NCI-H1105 (cell line): Measurements from ENCODE around the gene NUSAP1.
"Not testable (repeated sequence)": the region's sequence is repeated elsewhere in the genome, so short reads cannot be mapped to it uniquely, and the experiment has no call there.

Experiments
- DNase-seq: peaks from one replicate; lab custom pipeline; 2025; lab: John Stamatoyannopoulos, UW

Gene NUSAP1

DNA sequence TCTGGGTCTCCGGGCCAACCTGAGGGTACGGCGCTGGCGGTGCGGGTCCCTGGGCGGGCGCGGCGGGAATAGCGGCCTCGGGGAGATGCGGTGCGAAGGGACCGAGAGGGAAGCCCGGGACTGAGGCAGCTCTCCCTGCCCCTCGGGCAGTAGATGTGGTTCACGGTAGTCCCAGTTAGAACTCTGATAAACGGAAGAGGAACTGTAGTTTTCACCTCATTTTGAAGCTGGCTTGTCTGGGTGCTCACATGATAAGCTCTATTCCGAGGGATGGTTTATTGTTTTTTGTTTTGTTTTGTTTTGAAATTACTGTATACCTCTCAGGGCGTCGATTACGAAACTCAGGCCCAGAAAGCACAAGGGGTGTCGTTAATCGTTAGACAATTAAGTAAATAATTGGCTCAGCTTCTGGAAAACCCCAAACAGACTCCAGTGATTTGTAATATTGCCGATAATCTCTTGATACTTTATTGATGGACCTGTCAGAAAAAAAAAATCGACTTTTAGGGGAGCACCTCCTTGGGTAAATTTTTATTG lies 413 bp downstream of the NUSAP1 start:
- DNase-seq, result no peak

DNA sequence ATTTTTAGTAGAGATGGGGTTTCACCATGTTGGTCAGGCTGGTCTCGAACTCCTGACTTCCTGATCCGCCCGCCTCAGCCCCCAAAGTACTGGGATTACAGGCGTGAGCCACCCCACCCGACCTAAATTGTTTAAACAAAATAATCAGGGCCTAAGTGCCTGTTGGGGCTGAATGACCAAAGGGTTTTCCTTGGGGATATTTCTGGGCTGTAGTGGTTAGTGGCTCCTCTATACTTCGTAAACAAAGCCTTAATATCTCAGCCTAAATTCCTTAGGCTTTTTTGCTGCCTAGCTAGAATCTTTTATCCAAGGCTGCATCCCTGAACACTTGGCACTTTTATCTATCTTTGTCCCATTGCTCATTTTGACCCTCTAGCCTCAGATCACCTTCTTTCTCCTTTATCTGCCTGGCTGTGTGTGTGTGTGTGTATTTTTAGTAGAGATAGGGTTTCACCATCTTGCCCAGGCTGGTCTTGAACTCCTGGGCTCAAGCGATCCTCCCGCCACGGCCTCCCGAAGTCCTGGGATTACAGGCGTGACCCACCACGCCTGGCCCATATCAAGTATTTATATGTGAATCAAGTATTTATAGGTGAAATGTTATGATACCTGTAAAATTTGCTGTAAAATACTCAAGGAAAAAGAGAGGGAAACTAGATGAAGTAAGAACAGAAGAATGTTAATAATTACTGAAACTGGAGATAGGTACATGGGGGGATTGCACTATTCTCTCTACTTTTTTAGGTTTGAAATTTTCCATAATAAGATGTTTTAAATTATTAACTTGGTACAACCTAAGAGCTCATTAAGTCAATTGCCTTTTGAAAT lies 1.8 kb downstream of the NUSAP1 start:
- no peak for DNase-seq

DNA sequence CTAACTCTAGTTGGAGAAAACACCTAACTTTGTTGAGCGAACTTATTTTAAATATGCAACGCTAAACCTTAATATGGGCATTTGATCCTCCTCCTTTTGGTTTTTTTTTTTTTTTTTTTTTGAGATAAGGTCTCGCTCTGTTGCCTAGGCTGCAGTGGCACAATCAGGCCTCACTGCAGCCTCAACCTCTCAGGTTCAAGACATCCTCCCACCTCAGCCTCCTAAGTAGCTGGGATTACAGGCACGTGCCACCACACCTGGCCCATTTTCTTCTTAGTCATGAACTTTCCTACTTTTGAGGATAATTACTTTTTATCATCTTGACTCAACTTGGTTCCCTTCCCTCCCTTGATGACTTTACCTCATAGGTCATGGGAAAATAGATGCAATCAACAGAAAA lies 3.9 kb downstream of the NUSAP1 start:
- DNase-seq, result no peak

DNA sequence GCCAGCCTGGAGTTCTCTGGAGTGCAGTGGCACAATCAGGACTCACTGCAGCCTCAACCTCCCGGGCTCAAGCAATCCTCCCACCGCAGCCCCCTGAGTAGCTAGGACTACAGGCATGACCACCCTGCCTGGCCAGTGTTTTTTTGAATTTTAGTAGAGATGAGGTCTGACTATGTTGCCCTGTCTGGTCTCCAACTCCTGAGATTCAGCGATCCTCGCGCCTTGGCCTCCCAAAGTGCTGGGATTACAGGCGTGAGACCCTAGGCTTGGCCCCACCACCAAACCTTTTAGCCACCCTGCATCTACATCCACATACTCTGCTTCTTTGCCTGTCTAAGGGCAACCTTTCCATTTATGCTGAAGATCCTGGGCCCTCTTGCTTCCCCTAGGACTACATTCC lies 4.4 kb downstream of the NUSAP1 start:
- no peak for DNase-seq

DNA sequence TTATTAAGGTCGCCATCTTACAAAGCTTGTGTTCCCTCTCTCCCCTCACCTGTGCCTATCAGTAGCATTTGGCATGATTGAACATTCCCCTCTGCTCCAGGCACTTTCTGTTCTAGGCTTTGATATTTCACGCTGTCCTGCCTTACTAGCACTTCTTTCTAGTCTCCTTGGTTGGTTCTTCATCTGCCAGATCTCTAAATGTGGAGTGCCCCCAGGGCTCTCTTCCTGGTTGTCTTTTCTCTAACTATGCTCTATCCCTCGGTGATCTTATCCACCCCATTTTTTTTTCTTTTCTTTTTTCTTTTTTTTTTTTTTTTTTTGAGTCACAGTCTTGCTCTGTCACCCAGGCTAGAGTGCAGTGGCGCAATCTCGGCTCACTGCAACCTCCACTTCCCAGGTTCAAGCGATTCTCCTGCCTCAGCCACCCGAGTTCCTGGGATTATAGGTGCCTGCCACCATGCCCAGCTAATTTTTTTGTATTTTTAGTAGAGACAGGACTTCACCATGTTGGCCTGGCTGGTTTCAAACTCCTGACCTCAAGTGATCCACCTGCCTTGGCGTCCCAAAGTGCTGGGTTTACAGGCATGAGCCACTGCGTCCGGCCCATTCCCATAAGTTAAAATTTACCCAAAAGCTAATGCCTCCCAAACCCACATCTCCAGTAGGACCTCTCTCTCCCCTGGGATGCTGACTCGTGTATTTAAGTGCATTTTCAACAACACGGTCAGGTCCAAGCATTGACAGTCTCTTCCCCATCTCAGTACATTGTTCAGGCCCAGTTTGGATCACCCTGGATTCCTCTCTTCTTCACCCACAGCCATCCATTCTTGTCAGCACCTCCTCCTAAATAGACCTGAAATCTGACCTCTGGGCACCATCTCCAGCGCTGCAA lies 5.2 kb downstream of the NUSAP1 start:
- no peak for DNase-seq

DNA sequence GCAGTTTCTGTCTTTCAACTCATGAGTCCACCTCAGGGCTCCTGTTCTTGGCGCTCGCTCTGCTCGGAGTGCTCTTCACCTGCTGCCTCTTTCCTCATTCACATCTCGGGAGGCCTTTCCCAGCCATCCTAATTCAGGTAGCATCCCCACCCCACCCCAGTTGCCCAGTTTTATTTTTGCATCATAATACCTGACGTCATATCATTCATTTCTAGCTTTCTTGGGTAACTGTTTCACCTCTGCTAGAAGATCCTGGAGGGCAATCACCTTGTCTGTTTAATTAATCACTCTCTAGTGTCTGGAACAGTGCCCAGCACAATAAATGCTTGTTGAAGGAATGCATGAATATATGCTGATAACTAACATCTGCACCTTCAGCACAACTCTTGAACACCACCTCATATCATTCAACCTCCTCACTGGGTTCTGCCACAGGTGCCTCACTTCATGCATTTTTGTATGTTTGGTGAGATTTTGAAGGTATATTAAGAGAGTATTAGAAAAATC lies 7.6 kb downstream of the NUSAP1 start:
- DNase-seq, result no peak

DNA sequence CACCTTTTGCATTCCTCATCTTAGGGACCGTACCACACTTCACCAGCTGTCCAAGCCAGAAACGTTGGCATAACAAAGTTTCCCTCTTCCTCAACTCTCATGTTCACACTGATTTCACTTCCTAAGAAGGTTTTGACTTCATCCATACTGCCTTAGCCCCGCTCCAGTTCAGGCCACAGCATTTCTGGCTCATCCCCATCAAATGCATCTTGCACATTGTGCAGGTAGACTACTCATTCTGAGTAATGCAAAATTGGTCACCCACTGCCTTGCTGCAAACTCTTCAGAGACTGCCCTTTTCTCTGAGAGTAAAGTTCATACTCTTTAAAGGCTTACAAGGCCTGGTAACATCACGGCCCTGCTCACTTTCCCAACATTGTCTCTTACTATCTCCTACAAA lies 8.8 kb downstream of the NUSAP1 start:
- DNase-seq, result no peak

DNA sequence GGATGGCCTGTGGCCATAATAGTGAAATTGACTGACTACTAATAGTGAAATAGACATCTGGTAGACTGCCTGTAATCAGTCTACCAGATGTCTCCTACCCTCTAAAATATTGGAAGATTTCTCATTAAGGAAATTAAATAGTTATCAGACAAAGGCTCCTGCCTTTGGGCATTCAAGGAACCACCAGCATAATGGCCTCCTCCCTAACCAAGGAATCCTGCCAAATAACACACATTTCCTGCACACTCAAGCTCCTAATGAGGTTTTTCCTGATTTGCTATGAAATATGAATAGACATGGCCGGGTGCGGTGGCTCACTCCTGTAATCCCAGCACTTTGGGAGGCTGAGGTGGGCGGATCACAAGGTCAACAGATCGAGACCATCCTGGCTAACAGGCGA lies 14.6 kb downstream of the NUSAP1 start:
- DNase-seq, result no peak

DNA sequence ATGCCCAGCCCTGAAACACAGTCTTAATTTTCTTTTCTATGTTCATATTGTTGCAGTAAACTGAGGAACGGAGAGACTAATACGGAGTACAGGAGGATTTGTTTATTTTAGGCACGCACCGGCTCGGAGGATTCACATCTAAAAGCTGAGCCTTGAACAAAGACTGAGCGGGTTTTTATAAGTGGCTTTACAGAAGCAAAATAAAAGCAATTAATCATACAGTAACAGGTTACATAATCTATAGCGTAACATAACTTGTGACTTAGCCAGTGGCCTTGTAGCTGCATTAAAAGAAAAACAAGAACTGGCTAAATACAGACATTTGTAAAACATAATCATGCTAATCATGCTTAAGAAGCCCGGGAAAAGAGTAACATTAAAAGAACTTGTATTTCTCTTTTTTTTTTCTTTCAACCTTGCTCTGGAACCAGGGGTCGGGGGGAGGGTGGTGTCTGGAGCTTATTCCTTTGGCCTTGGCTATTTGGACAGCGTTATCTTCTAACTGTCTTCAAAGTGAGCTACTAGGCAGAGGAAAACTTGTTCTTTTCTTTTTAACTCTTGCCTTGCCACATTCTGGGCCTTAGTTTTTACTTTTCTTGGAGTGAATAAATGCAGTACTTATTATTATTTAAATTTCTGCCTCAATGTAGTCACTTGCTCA lies 17.5 kb downstream of the NUSAP1 start:
- DNase-seq, result no peak

DNA sequence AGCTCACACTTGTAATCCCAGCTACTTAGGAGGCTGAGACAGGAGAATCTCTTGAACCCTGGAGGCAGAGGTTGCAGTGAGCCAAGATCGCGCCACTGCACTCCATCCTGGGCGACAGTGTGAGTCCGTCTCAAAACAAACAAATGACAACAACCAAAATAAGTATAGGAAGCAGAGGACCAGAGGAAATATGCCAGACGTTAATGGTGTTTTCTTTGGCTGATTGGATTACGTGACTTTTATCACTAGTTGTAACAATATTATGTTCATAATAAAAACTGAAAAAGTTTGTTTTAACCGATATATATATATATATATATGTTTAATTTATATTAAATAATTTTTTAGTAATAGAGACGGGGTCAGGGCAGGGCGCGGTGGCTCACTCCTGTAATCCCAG lies 21.7 kb downstream of the NUSAP1 start:
- no peak for DNase-seq

DNA sequence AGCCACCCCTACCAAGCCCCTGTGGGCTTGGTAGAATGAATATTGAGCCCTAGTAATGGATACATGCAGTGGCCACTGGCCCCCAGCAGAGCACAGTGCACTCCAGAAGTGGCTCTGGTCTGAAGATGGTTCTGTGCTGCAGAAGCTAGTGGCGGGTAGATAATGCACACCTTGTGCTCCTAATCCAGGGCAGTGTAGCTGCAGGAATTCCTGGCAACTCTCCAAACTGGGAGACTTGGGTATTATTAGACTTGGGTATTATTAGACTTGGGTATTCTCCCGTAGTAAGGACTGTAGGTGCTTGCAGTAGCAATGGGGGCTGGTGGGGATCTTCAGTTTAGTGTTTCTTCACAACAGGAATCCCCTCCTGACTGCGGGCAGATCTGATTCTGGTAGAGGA lies 34.7 kb downstream of the NUSAP1 start:
- no peak for DNase-seq

DNA sequence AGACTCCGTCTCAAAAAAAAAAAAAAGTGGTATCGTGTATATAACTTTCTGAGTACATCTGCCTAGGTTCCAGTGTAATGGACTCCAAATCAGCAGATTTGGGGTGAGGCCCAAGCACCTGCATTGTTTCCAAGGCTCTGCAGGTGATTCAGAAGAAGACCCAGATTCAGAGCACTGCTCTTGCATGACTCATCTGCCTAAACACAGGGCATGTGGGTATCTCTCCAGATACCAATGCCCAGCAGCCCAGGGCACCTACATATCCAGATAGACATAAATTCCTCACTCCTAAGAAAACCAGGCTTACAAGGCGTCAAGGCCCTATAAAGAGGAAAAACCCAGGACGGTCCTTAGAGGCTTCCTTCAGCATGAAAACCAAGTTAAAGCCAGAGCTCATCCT lies 45.3 kb downstream of the NUSAP1 start:
- DNase-seq, result no peak

DNA sequence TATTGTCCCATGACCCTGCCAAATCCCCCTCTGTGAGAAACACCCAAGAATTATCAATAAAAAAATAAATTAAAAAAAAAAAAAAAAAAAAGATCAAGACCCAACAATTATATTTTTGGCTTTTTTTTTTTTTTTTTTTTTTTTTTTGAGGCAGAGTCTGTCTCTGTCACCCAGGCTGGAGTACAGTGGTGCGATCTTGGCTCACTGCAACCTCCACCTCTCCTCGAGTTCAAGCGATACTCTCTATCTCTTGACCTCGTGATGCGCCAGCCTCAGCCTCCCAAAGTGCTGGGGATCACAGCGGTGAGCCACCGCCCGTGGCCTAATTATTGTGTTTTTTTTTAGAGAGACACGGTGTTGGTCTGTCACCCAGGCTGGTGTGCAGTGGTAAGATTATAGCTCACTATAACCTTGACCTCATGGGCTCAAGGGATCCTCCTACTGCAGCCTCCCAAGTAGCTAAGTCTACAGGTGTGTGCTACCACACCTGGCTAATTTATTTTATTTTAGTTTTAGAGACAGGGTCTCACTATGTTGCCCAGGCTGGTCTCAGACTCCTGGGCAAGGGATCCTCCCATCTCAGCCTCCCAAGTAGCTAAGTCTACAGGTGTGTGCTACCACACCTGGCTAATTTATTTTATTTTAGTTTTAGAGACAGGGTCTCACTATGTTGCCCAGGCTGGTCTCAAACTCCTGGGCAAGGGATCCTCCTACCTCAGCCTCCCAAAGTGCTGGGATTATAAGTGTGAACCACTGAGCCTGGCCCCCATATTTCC lies 51.5 kb downstream of the NUSAP1 start:
- not testable (repeated sequence) for DNase-seq

DNA sequence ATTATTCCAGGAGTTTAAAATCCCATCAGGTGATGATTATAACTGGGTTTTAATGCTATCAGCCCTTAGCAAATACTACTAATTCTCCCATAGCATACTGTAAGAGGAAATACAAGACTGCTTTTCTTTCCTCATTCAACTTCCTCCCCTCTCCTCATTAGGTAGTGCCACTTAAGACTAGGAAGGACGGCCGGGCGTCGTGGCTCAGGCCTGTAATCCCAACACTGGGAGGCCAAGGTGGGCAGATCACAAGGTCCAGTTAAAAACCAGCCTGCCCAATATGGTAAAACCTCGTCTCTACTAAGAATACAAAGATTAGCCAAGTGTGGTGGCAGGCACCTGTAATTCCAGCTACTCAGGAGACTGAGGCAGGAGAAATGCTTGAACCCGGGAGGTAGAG lies 55.0 kb downstream of the NUSAP1 start:
- DNase-seq, result no peak

DNA sequence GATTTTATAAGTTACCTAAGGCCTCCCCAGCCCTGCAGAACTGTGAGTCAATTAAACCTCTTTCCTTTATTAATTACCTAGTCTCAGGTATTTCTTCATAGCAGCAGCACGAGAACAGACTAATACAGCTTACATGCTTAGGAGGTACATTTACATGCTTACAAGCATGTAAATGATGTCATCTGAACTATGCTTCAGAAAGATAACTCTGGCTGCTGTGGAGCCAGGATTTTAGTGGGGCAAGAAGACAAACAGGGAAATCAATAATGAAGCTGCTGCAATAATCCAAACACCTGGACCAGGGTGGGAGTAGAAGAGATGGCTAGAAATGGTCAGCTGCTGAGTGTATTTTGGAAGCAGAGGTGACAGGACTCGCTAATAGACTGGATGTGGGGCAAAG lies 60.0 kb downstream of the NUSAP1 start:
- no peak for DNase-seq

DNA sequence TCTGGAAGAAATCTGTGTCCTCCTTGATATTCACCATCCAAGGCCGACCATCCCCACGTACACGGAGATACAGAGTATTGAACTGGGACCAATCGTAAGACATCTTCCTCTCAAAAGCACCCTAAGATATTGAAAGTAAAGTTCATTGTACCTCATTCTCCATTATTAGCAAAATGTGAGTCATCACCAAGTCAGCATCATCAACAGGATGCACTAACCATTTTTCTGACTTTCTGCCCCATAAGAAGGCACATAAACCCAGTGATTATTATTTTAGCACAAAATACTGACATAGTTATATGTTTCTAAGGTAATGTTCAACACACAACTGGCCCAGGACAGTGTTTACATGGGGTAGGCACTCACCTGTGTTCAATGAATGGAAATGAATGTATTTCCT lies 62.2 kb downstream of the NUSAP1 start:
- DNase-seq, result no peak

DNA sequence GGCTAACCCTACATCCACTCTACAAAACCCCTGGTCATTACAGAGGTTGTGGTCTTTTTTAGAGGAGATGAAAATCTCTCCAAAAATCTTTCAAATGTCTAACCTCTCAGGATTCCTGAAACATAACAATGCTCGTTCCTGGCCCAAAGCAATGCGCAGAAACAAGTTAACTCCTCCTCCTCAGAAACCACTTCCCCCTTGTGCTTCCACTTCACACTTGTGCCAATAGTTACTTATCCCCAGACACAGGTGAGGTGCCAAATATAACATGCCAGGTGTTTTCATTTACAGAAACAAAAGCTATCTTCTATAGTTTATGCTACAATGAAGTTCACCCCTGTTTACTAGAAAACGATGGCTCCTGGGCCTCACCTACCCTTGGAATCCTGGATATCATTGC lies 63.4 kb downstream of the NUSAP1 start:
- DNase-seq, result no peak

DNA sequence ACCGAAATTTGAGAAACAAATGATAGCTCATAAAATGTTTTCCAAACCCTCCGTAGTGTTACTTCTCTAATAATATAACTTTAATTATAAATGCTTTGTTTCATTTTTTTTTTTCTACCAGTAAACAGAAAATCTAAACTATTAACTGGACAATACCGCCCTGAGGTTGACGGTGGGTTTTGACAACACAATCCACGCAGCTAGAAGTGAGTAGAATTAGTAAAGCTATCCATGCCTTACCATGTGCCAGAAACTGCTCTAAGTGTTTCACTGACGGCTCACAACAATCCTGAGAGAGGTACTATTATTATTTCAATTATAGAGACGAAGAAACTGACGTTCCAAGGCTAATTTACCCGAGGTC lies 69.2 kb downstream of the NUSAP1 start:
- no peak for DNase-seq

DNA sequence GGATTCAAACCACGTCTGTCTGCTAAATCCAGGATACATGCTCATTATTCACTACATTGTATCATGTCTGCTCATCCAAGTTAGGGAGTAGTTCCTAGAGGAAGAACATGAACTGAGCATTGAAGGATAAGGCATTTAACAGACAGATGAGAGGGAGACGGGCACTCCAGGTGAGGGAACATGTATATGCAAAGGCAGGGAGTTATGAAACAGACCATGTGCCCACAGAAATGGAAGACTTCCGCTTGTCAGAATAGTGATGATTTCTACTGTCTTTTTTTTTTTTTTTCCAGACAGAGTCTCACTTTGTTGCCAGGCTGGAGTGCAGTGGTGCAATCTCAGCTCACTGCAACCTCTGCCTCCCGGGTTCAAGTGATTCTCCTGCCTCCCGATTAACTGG lies 74.7 kb downstream of the NUSAP1 start:
- DNase-seq, result no peak

DNA sequence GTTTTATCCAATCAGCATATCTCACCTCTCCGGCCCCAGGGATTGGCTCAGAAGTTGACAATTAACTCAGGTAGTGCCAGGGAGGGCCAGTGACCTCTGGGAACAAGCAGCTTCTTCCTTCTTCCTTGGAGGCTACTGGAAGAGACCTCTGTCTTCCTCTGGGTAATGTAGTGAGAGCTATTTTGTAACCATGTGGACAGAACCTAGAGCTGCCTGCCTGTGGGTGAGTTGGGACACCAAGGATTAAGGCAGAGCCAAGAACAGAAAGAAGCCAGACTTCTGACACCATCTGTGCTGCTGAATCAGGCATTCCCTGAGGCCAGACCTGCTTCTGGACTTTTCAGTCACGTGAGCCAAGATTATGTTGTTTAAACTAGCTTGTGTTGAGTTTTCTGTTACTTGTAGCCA lies 75.6 kb downstream of the NUSAP1 start:
- no peak for DNase-seq

DNA sequence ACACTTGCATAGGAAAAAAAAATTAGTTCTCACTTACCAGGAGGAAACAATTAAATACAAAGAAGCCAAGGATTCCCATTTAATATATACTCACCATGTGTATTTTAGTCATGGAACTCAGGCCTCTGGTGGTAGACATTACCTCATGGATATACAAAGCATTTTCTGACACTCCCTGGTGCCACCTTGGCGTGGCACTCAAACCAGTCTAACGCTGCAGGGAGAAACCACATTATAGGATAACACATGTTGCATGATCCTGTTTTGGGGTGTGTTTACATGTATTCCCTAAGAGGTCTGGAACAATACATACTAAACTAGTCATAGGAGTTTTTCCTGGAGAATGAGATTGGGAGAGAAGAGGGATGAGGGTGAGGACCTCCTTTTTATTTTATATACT lies 78.3 kb downstream of the NUSAP1 start:
- no peak for DNase-seq

DNA sequence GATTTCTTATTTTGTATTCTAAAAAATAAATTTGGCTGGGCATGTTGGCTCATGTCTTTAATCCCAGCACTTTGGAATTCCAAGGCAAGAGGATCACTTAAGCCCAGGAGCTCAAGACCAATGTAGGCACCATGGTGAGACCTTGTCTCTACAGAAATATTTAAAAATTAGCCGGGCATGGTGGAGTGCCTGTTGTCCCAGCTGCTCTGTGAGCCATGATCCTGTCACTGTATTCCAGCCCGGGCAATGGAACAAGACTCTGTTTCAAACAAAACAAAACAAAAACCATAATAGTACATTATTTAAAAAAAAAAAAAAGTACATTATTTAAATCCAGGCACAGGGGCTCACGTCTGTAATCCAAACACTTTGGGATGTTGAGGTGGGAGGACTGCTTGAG lies 78.8 kb downstream of the NUSAP1 start:
- DNase-seq, result no peak
